H9 (cell line): ENCODE results near the gene VPS29. TPM values are rescaled to one million over a fixed set of nuclear protein-coding genes. Genes with fewer than 3 reads are reported as not detected.

Source experiments
- DNase-seq: peaks from one replicate; pipeline ENCODE4 v3.0.0-alpha.2; 2017
- H2AFZ ChIP-seq: one replicate; pipeline ENCODE4 v1.6.1; 2013; ENCODE audit warnings: mild to moderate bottlenecking, low read length, control low read depth, moderate library complexity
- H2AK5ac ChIP-seq: 2 replicates; pipeline ENCODE4 v1.6.1; 2013; ENCODE audit warnings: low read length, control low read depth, mixed read lengths; ENCODE audit not compliant: insufficient read length
- H2BK120ac ChIP-seq: one replicate; pipeline ENCODE4 v1.6.1; 2013; ENCODE audit warnings: low read depth, mild to moderate bottlenecking, low read length, control low read depth, inconsistent platforms; ENCODE audit not compliant: poor library complexity, severe bottlenecking
- H2BK12ac ChIP-seq: 2 replicates; pipeline ENCODE4 v1.6.1; 2013; ENCODE audit warnings: low read length, control low read depth, mixed read lengths, low read depth; ENCODE audit not compliant: insufficient read length
- H2BK15ac ChIP-seq: 2 replicates; pipeline ENCODE4 v1.6.1; 2013; ENCODE audit warnings: low read depth, low read length, control low read depth
- H2BK20ac ChIP-seq: one replicate; pipeline ENCODE4 v1.6.1; 2013; ENCODE audit warnings: low read depth, mild to moderate bottlenecking, low read length, control low read depth, inconsistent platforms; ENCODE audit not compliant: poor library complexity, severe bottlenecking
- H2BK5ac ChIP-seq: 2 replicates; pipeline ENCODE4 v1.6.1; 2013; ENCODE audit warnings: low read length, control low read depth, mixed read lengths; ENCODE audit not compliant: insufficient read length
- H3K14ac ChIP-seq: 2 replicates; pipeline ENCODE4 v1.6.1; 2013; ENCODE audit warnings: low read length, control low read depth; ENCODE audit not compliant: insufficient read depth
- H3K18ac ChIP-seq: 2 replicates; pipeline ENCODE4 v1.6.1; 2013; ENCODE audit warnings: low read depth, mild to moderate bottlenecking, mixed read lengths, low read length, control low read depth; ENCODE audit not compliant: insufficient read length
- H3K23ac ChIP-seq: 2 replicates; pipeline ENCODE4 v1.6.1; 2013; ENCODE audit warnings: low read length, control low read depth, mixed read lengths, low read depth; ENCODE audit not compliant: insufficient read length
- H3K23me2 ChIP-seq: 2 replicates; pipeline ENCODE4 v1.6.1; 2013; ENCODE audit warnings: low read depth, mild to moderate bottlenecking, mixed read lengths, low read length, control low read depth; ENCODE audit not compliant: insufficient read length, poor library complexity, severe bottlenecking
- H3K27ac ChIP-seq: 2 replicates; pipeline ENCODE4 v1.5.1; 2013; ENCODE audit warnings: low read length, control low read depth, mixed read lengths, low read depth; ENCODE audit not compliant: insufficient read length
- H3K27me3 ChIP-seq: 2 replicates; pipeline ENCODE4 v1.6.1; 2013; ENCODE audit warnings: low read length, control low read depth, inconsistent platforms; ENCODE audit not compliant: insufficient read depth
- H3K4ac ChIP-seq: 2 replicates; pipeline ENCODE4 v1.6.1; 2013; ENCODE audit warnings: low read depth, mild to moderate bottlenecking, control low read depth, inconsistent platforms, low read length, moderate library complexity
- H3K4me1 ChIP-seq: 2 replicates; pipeline ENCODE4 v1.6.1; 2013; ENCODE audit warnings: low read length, control low read depth, inconsistent platforms; ENCODE audit not compliant: insufficient read depth
- H3K4me2 ChIP-seq: 2 replicates; pipeline ENCODE4 v1.6.1; 2013; ENCODE audit warnings: low read length, control low read depth, mixed read lengths; ENCODE audit not compliant: insufficient read length, insufficient read depth
- H3K56ac ChIP-seq: 2 replicates; pipeline ENCODE4 v1.6.1; 2013; ENCODE audit warnings: low read depth, mild to moderate bottlenecking, mixed read lengths, low read length, control low read depth; ENCODE audit not compliant: insufficient read length
- H3K79me1 ChIP-seq: 2 replicates; pipeline ENCODE4 v1.6.1; 2013; ENCODE audit warnings: low read depth, mild to moderate bottlenecking, moderate library complexity, low read length, control low read depth, inconsistent platforms; ENCODE audit not compliant: insufficient read depth, poor library complexity, severe bottlenecking
- H3K79me2 ChIP-seq: 2 replicates; pipeline ENCODE4 v1.6.1; 2013; ENCODE audit warnings: low read length, control low read depth, inconsistent platforms; ENCODE audit not compliant: insufficient read depth
- H3K9ac ChIP-seq: 2 replicates; pipeline ENCODE4 v1.6.1; 2013; ENCODE audit warnings: low read length, control low read depth, mixed read lengths; ENCODE audit not compliant: insufficient read length; ENCODE audit errors: extremely low read depth
- H3K9me3 ChIP-seq: one replicate; pipeline ENCODE4 v1.6.1; 2013; ENCODE audit warnings: low read depth, low read length, inconsistent platforms; ENCODE audit not compliant: control insufficient read depth
- H3T11ph ChIP-seq: one replicate; pipeline ENCODE4 v1.6.1; 2013; ENCODE audit warnings: mild to moderate bottlenecking, low read length, control low read depth, inconsistent platforms
- H4K20me1 ChIP-seq: one replicate; pipeline ENCODE4 v1.6.1; 2013; ENCODE audit not compliant: control insufficient read depth, insufficient read length, insufficient read depth
- H4K5ac ChIP-seq: 2 replicates; pipeline ENCODE4 v1.6.1; 2013; ENCODE audit warnings: low read depth, mild to moderate bottlenecking, mixed read lengths, low read length, control low read depth; ENCODE audit not compliant: insufficient read length
- H4K8ac ChIP-seq: replicated peaks from 2 replicates; pipeline ENCODE4 v1.6.1; 2013; ENCODE audit warnings: low read length, control low read depth, mixed read lengths, low read depth; ENCODE audit not compliant: insufficient read length
- H4K91ac ChIP-seq: 2 replicates; pipeline ENCODE4 v1.6.1; 2013; ENCODE audit warnings: low read depth, mild to moderate bottlenecking, moderate library complexity, mixed read lengths, low read length, control low read depth; ENCODE audit not compliant: insufficient read length
- H3K27ac Mint-ChIP-seq, 3 experiments: 2 replicates in 2 of 3; 3 replicates in 1 of 3; pipeline ENCODE4 v1.8.0; 2020 to 2021; ENCODE audit warnings: mixed read lengths in 3 of 3, mild to moderate bottlenecking in 1 of 3, moderate library complexity in 1 of 3
- H3K27me3 Mint-ChIP-seq: 2 replicates; pipeline ENCODE4 v1.8.0; 2021; ENCODE audit warnings: low read depth, mild to moderate bottlenecking, moderate library complexity, mixed read lengths
- H3K36me3 Mint-ChIP-seq, 3 experiments: 2 replicates in 2 of 3; 3 replicates in 1 of 3; pipeline ENCODE4 v1.8.0; 2020 to 2021; ENCODE audit warnings: low read depth in 3 of 3, mixed read lengths in 3 of 3; ENCODE audit not compliant: insufficient read depth in 1 of 3
- H3K4me1 Mint-ChIP-seq, 2 experiments: 2 replicates each; pipeline ENCODE4 v1.8.0; 2020; ENCODE audit warnings: mixed read lengths in 2 of 2
- H3K4me3 Mint-ChIP-seq, 2 experiments: 2 replicates in 1 of 2; 3 replicates in 1 of 2; pipeline ENCODE4 v1.8.0; 2020 to 2021; ENCODE audit warnings: mild to moderate bottlenecking in 2 of 2, mixed read lengths in 2 of 2, moderate library complexity in 1 of 2
- H3K9me3 Mint-ChIP-seq, 2 experiments: 2 replicates in 1 of 2; 3 replicates in 1 of 2; pipeline ENCODE4 v1.8.0; 2020; ENCODE audit warnings: mild to moderate bottlenecking in 2 of 2, mixed read lengths in 2 of 2, moderate library complexity in 1 of 2
- CTCF ChIP-seq: fragments of 200-600 bp; sonication (generic); conservative IDR thresholded peaks from 3 replicates; pipeline ENCODE4 v1.8.0; 2021; ENCODE audit warnings: antibody characterized with exemption, mild to moderate bottlenecking
- WGBS: extraction: QIAGEN DNeasy Blood & Tissue Kit; methylation state at CpG from one replicate; pipeline ENCODE4 v1.1.7; 2013; ENCODE audit warnings: missing lambda C conversion rate, low lambda C conversion rate, mixed read lengths; ENCODE audit not compliant: insufficient read length; ENCODE audit errors: extremely low coverage; 5-methylcytosine and 5-hydroxymethylcytosine counted together
- total RNA-seq: library from RNA; stranded (reverse); gene quantifications from 2 replicates; pipeline ENCODE4 v1.2.1, GENCODE V29; 2021

Gene VPS29
- total RNA-seq, 1 experiment from 2014 or later: 81.5 TPM

- Histone ChIP-seq H3K79me2 (no peaks in the 10 kb centered on the region), H3K18ac (no peak overlapping the region), H4K5ac (no peak overlapping the region), H2BK12ac (no peak overlapping the region), H3K9me3 (no peaks in the 10 kb centered on the region), H3K14ac (no peak overlapping the region), H3K9ac (no peak overlapping the region), H3K27ac (no peak overlapping the region), H3K4ac (no peak overlapping the region), H4K91ac (no peak overlapping the region), H4K20me1 (no peaks in the 10 kb centered on the region), H2BK5ac (no peak overlapping the region), H3K4me1 (no peaks in the 10 kb centered on the region), H3K79me1 (no peaks in the 10 kb centered on the region), H2AFZ (no peak overlapping the region), H3T11ph (no peak overlapping the region), H2BK120ac (no peak overlapping the region), H3K23ac (no peak overlapping the region), H3K56ac (no peak overlapping the region), H3K4me2 (no peak overlapping the region), H2BK20ac (no peak overlapping the region), H2BK15ac (no peak overlapping the region), H4K8ac (no peak overlapping the region), H3K23me2 (no peaks in the 10 kb centered on the region), H2AK5ac (no peak overlapping the region), H3K27me3 (no peaks in the 10 kb centered on the region)
- no peak for DNase-seq
- H3K9me3 Mint-ChIP-seq: no peaks in the 10 kb centered on the region
- no peak for TF ChIP-seq CTCF
- H3K27me3 Mint-ChIP-seq: no peaks in the 10 kb centered on the region
- peaks cover 7 to 17% (median 14%) of the 10 kb centered on the region in 3 experiments; a peak in 6 of 7 replicates for H3K36me3 Mint-ChIP-seq
- no peak overlapping the region for H3K4me3 Mint-ChIP-seq
- no peaks in the 10 kb centered on the region for H3K4me1 Mint-ChIP-seq
- H3K27ac Mint-ChIP-seq: no peak overlapping the region
- no CpG with 5 or more reads among the region's 7 CpGs for WGBS
These were observed 26.5 kb downstream of the VPS29 start for GRCh38 chr12:110475426-110475825.
